ENCODE measurements around the gene SDK2. TPM values are rescaled to one million over a fixed set of nuclear protein-coding genes. Genes with fewer than 3 reads are reported as not detected.

The SDK2 gene
- total and polyA plus RNA-seq, 2 of the 4 experiments (the other 2 are of a cell fraction) = under 0.01 to 0.03 TPM

DNA sequence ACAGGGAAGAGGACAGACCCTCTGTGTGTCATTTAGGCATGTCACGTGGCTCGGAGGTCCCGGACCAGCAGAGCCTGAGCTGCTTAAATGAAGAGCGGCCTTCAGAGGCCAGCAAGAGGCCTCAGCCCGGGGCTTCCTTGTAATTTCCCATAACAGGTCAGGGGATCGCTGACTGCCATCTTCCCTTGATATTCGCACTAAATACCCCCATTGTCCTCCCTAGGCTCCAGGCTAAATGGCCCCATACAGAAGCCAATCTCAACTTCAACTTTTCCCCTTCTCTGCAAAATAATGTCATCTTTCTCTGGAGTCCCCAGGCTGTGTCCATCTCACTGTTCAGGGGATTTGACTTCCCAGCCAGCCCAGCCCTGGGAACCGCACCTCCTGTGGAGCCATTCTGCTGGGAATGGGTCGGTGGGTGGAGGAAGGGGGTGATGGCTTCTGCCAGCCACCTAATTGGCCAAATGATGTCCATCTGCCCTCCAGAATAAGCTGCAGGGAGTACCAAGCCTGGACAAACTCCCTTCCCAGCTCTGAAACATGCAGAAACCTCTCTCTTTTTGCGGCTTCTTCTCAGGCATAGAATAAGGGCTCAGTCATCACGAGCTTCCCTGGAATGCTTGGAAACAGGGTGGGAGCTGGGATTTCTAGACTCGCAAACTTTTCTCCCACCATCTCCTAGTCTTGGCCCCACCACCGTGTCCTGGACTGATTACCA, 129.9 kb downstream of the SDK2 start:
- ATAC-seq (ENCODE audit: low read depth) (no peak), DNase-seq (no peak)
- CTCF ChIA-PET = no interaction called here
- no peak overlapping the region for H4K91ac ChIP-seq (ENCODE audit: insufficient read depth, low read depth, low read length)
- no peak overlapping the region for H3K56ac ChIP-seq (ENCODE audit: extremely low read depth, insufficient read depth, low read length)
- H2AK9ac ChIP-seq (replicated peaks; ENCODE audit: low read depth, low read length, poor library complexity) = no peak overlapping the region
- no peak overlapping the region for H3K4ac ChIP-seq (ENCODE audit: low read depth, low read length)
- H3K4me3 ChIP-seq (ENCODE audit: insufficient read depth, low read depth, low read length) = no peak overlapping the region
- H4K20me1 ChIP-seq (ENCODE audit: insufficient read depth, low read length) = no peaks in the 10 kb centered on the region
- BruUV-seq (replicated peaks) = no TSS peak
- H3K9me1 ChIP-seq (ENCODE audit: insufficient read depth, low read length) = no peaks in the 10 kb centered on the region
- H2AFZ ChIP-seq (replicated peaks; ENCODE audit: low read length, poor library complexity) = no peak overlapping the region
- no peak overlapping the region for H4K5ac ChIP-seq (ENCODE audit: low read depth, low read length)
- POLR2A ChIA-PET (ENCODE audit: unreplicated experiment) = interaction anchor here (0.6 kb wide), 1 partner anchor 10 kb away, joined by 3 read pairs; no protein-coding TSS in a partner anchor
- in situ Hi-C loops (cut with MboI; ENCODE audit: low sequenced_read_pairs) = no loop called here
- no peak overlapping the region for H3K14ac ChIP-seq (replicated peaks; ENCODE audit: low read depth, low read length)
- H3K27ac ChIP-seq (ENCODE audit: insufficient read depth, low read length) = no peak overlapping the region
- intact Hi-C loops (cut with micrococcal nuclease) = no loop called here
- no peaks in the 10 kb centered on the region for H3K9me3 ChIP-seq (ENCODE audit: control insufficient read depth, insufficient read depth, low read length)
- no peak overlapping the region for H3K4me2 ChIP-seq (ENCODE audit: low read depth, low read length)
- no peaks in the 10 kb centered on the region for H3K36me3 ChIP-seq (ENCODE audit: control insufficient read depth, insufficient read depth, low read length)
- no peak overlapping the region for H3K23ac ChIP-seq (ENCODE audit: low read depth, low read length)
- H3K9ac ChIP-seq (ENCODE audit: low read depth, low read length) = no peak overlapping the region
- no peak overlapping the region for H3K18ac ChIP-seq (ENCODE audit: low read depth, low read length)
- H3K79me1 ChIP-seq (ENCODE audit: low read depth in 1 of 2, low read length in 2 of 2) = no peaks in the 10 kb centered on the region
- no peak overlapping the region for H2AK5ac ChIP-seq (ENCODE audit: low read depth, low read length)
- WGBS, 2 experiments (ENCODE audit: extremely low coverage in 2 of 2, insufficient read length in 1 of 2) = 50% methylated on average over 2 of the region's 13 CpGs; no CpG with 5 or more reads in 1 of the 2 experiments
- H3K27me3 ChIP-seq (ENCODE audit: control insufficient read depth, insufficient read depth, low read length) = no peaks in the 10 kb centered on the region; the same call in 1 of the 2 replicates
- H2BK15ac ChIP-seq (ENCODE audit: low read depth, low read length) = no peak overlapping the region
- no peak overlapping the region for H2BK5ac ChIP-seq (ENCODE audit: low read depth, low read length, poor library complexity, severe bottlenecking)
- H2BK120ac ChIP-seq (ENCODE audit: low read depth, low read length) = no peak overlapping the region
- H2BK20ac ChIP-seq (ENCODE audit: low read depth, low read length) = no peak overlapping the region
- no peak for TF ChIP-seq MAFK (IDR thresholded peaks at IDR 0.05; ENCODE audit: low read depth, low read length)
- TF ChIP-seq BHLHE40 (IDR thresholded peaks at IDR 0.05; ENCODE audit: low read depth, low read length) = no peak
- TF ChIP-seq POLR2A (IDR thresholded peaks at IDR 0.05; ENCODE audit: low read depth, low read length) = no peak
- no peak for TF ChIP-seq FOS (IDR thresholded peaks at IDR 0.05; ENCODE audit: low read depth, low read length)
- no peak for TF ChIP-seq NFE2L2 (IDR thresholded peaks at IDR 0.05; ENCODE audit: low read depth, low read length)
- TF ChIP-seq, protein P1, sequence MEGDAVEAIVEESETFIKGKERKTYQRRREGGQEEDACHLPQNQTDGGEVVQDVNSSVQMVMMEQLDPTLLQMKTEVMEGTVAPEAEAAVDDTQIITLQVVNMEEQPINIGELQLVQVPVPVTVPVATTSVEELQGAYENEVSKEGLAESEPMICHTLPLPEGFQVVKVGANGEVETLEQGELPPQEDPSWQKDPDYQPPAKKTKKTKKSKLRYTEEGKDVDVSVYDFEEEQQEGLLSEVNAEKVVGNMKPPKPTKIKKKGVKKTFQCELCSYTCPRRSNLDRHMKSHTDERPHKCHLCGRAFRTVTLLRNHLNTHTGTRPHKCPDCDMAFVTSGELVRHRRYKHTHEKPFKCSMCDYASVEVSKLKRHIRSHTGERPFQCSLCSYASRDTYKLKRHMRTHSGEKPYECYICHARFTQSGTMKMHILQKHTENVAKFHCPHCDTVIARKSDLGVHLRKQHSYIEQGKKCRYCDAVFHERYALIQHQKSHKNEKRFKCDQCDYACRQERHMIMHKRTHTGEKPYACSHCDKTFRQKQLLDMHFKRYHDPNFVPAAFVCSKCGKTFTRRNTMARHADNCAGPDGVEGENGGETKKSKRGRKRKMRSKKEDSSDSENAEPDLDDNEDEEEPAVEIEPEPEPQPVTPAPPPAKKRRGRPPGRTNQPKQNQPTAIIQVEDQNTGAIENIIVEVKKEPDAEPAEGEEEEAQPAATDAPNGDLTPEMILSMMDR (conservative IDR thresholded peaks at IDR 0.05; ENCODE audit: low read depth, low read length) = no peak
- no peak for TF ChIP-seq RAD21 (IDR thresholded peaks at IDR 0.05; ENCODE audit: low read length)
- TF ChIP-seq RCOR1 (IDR thresholded peaks at IDR 0.05; ENCODE audit: insufficient replicate concordance, low read length) = no peak
- no peak for TF ChIP-seq CHD1 (IDR thresholded peaks at IDR 0.05; ENCODE audit: low read depth, low read length)
- dilution Hi-C loops (cut with HindIII; ENCODE audit: low sequenced_read_pairs, unreplicated experiment) = no loop called here
- no peak overlapping the region for H4K8ac ChIP-seq (ENCODE audit: low read depth in 2 of 2, low read length in 2 of 2)
- no peaks in the 10 kb centered on the region for H3K4me1 ChIP-seq (ENCODE audit: control insufficient read depth, insufficient read depth, low read length)
